Fibroblast of skin of right quadriceps (primary cell): ENCODE results near the gene HLCS.

Experiments used
- DNase-seq: peaks from one replicate; pipeline ENCODE4 v3.0.0-alpha.2; 2013

The HLCS gene

DNA sequence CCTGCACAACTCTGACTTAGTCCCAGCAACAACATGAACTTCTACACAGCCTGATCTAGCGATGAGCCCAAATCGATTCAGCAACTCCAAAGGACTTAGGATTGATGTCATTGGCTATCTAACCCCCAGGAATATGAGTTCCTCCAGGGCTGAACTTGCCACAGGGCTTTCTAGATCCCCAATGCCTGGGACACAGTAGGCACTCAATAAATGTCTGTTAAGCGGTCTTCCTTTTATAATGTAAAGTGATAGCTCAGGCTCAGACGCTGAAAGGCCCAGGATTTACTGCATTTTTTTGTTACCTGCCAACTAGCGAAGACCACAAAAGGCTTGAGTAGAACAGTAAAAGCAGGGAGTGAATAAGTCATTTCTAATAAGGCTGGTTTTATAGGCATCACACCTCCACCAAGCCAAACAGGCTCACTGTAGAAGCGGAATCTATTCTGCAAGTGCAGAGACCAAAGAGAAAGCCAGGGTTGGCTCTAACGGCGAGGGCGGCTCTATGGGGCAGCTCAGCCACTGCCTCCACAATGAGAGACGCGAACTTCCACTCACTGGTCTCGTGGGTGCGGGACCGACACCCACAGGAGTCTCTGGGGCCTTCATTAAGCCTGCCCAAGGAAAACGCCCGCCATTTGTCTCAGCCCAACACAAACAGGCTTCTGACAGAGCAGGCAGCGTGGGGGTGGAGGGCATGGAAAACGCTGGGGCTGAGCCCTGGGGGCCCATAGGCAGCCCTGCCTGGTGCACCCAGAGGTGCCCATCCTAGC, 52.0 kb downstream of the HLCS start:
- no peak for DNase-seq

DNA sequence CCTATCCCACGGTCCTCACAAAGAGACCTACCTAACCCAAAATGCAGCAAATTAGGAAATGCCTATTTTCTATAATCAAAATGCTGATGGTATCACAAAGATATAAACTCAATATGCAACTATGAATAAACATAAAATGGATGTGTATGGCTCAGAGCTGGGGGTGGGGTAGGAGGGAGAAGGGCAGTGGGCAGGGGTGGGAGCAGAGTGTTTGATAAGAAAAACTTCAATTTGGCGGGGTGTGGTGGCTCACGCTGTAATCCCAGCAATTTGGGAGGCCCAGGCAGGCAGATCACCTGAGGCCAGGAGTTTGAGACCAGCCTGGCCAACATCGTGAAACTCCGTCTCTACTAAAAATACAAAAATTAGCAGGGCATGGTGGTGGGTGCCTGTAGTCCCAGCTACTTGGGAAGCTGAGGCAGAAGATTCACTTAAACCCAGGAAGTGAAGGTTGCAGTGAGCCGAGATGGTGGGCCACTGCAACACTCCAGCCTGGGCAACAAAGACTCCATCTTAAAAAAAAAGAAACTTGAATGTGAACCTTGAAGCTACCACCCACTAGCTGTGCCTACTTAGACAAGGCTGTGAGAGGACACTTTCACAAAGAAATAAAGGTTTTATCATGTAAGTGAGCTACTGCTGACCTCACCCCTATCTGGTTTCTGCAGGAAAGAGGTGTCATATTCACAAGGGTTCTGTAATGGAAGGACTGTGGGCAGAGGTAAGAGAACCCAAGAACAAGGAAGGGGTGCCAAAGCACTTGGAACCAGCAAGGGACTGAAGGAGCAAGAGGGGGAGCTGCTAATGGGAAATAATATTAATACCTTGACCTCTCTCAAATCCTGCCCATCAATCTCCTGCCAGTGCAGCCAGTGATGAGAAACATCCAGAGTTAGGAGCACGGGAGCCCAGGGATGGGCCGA, 53.0 kb downstream of the HLCS start:
- DNase-seq, result no peak

DNA sequence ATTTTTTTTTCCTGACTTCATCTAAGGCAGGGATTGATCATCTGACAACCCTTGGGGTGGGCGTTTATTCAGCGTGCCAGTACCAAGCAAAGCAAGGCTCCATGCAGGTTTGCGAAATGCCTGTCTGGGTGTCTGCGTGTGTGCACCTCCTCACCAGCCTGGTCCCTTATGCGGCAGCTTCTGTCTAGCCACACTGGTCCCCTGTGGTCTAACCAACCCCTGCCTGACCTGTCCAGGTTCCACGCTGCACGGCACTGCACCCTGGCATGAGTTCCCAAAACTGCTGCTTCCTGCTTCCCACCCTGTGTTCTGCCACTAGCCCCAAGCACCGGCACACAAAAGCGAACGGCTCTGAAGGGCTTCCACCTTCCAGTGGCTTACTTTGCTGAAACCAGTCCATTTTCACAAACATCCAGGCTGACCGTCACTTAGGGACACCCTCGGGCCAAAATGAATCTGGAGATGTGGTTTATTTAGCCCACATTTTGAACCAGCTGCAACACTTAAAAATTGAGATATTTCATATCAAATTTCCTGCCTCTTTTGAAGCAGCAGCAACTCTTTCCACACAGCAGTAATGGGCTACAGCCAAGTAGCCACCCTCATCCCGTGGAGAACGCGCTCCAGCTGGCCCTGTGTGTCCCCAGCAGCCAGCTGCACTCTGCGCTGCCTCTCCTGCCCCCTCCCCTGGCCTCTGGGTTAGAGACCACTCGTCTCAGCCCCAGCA, 55.7 kb downstream of the HLCS start:
- DNase-seq, result peak; percentile 36

DNA sequence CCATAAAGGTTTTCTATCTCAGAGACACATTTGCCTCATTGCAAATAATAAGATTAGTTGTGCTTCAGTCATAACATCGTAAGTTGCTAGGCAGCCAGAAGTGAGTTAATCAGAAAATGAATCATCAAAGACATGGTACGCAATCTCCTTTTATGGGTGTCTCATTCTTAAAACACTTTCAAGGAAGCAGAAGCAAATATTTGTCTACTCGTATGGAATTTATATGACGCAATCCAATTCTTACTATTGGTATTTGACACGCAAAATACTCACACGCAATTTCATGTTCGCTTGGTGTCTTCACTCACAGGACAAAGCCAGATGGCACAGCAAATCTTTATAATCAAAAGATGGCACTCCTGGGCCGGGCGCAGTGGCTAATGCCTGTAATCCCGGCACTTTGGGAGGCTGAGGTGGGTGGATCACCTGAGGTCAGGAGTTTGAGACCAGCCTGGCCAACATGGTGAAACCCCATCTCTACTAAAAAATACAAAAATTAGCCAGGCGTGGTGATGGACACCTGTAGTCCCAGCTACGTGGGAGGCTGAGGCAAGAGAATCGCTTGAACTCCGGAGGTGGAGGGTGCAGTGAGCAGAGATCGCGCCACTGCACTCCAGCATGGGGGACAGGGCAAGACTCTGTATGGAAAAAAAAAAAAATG, 56.4 kb downstream of the HLCS start:
- DNase-seq, result peak; percentile 99

DNA sequence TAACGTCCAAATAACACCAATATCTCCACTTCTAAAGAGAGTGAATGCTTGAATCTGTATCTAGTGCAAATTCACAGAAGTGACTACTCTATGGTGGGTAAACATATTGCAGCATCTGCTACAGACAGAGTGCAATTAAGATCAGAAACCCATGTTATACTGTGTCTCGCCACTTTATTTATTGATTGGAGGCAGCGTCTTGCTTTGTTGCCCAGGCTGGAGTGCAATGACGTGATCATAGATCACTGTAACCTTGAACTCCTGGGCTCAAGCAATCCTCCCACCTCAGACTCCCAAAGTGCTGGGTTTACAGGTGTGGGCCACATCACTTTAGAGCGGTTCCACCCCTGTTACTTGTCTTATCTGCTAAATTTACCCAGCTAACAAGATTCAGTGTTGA, 57.0 kb downstream of the HLCS start:
- peak; percentile 12 for DNase-seq

DNA sequence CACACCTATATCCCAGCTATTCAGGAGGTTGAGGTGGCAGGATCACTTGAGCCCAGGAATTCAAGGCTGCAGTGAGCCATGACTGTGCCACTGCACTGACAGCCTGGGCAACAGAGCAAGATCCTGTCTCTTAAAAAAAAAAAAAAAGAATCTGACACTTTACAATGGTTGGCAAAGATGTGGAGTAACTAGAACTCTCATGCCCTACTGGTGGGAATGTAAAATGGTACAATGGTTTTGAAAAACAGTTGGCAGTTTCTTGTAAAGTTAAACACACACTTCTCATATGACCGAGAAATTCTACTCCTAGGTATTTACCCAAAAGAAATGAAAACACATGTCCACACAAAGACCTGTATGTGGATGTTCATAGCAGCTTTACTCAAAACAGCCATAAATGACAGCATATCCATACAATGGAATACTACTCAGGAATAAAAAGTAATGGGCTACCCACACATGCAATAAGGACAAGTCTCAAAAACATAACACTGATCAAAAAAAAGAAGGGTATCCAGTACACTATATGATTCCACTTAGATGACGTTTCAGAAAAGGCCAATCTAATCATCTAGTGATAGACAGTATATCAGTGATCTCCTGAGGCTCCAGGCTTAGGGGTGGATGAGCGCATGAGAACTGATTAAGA, 58.1 kb downstream of the HLCS start:
- peak; percentile 42 for DNase-seq

DNA sequence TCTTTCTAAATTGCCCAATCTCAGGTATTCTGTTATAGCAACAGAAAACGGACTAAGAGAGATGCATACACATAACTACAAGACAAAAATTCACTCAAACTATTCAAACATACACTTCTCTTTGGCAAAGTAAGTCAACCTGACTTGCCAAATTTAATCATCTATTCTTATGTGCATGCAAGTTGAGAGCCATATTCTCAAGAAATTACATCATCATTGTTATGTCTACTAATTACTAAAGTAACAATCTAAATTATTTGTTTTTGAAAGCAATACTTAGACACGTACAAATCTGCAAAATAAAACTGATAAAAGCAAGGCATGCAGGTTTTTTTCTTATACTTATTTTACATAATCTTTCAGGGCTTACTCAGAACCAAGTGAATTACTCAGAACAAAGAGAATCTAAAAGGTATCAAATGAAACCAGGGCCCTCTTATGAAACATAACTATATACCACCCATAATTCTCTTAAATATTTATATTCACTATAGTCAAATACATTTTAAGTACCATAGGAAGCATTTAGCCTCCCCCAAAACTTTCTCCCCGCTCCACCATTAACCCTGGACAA, 62.3 kb downstream of the HLCS start:
- DNase-seq, result no peak

DNA sequence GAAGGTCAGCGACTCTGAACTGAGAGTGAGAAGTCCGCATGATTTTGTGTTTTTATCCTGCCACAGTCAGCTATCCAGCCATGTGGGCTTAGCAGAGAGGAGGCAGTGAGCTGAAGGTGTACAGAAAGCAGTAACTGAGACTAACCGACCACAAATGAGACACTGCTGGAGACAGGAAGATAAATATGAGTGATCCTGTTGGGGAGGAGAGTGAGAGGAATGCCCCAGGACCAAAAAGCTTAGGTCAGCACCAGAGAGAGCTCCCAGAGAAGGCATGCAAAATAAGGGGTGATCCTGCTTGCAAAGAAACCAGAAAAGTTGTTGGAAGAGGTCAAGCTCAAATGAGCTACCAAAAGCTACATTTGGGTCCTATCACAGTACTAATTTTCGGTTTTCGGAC, 63.7 kb downstream of the HLCS start:
- peak; percentile 52 for DNase-seq

DNA sequence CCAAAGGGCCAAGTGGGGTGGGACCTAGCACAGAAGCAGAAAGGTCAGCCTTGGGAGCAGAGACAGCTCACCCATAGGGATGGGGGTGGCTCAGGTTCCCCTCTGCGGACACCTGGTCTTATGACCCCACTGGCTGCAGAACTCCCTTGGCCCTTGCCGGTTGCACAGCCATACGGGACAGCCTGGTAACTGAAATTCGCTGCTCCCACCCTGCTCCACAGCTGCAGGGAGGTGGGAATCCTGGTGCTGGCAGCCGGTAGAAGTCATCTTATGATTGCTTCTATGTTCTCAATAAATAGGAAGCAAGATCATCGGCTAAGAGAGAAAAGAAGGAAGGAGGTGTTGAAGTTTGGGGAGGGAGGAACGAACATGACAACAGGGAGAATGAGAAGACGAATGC, 64.1 kb downstream of the HLCS start:
- no peak for DNase-seq

DNA sequence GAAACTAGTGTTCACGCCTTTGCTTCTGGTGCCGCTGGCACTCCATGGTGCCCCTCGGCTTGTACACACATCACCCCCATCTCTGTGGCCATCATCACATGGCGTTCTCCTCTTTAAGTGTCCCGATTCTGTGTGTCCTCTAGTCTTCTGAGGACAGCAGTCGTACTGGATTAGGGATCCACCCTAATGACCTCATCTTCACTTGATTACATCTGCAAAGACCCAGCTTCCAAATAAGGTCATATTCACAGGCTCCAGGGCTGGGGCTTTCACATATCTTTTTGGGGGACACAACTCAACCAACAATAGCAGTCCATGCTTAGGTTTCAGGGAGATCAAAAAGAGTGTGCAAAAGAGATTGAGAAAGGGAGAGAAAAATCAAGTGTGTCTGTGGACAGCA, 64.9 kb downstream of the HLCS start:
- no peak for DNase-seq

DNA sequence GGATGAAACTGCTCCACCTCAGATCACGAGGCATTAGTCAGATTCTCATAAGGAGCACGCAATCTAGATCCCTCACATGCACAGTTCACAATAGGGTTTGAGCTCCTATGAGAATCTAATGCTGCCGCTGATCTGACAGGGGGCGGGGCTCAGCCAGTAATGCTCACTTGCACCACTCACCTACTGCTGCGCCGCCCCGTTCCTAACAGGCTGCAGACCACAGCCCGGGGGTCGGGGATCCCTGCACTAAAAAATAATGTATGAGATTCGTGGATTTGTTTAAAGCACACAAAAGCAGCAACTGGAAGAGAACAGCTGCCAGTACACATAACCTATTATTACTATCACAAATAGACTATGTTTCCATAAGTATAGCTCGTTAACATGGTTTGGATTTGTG, 72.9 kb downstream of the HLCS start:
- no peak for DNase-seq

DNA sequence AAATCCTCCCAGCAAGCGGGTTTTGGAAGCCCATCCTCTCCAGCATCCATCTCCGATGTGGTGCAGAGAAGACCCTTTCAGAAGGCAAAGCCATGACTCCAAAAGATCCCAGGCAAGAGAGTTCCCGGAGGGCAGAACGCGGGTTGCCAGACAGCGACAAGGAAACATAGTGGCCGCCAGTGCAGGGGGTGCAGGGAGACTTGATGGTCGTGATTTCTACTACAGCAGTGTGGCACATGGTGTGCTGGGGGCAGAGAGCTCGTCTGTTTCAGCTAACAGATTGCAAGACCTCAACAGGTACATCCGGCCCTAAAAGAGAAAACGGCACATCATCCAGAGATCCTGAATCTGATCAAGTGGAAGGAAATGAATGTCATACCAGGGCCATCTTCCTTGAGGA, 74.3 kb downstream of the HLCS start:
- no peak for DNase-seq

DNA sequence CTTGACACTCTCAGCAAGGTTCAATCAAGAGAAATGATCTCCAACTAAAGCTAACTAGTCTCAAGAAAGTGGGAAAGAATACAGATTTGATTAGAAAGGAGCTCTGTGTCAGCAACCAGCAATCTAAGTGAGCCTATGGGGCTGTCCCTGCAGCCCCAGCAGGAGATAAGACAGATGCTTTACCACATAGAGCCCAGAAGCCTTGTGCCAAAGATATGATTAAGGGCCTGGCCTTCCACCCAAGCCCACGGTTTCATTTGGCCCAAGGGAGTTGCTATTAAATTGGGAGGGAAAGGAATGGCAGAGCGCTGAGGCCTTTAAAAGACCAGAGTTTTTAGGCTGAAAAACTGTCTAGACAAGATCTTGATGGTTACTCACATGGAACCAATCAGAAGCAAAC, 74.8 kb downstream of the HLCS start:
- peak; percentile 22 for DNase-seq

DNA sequence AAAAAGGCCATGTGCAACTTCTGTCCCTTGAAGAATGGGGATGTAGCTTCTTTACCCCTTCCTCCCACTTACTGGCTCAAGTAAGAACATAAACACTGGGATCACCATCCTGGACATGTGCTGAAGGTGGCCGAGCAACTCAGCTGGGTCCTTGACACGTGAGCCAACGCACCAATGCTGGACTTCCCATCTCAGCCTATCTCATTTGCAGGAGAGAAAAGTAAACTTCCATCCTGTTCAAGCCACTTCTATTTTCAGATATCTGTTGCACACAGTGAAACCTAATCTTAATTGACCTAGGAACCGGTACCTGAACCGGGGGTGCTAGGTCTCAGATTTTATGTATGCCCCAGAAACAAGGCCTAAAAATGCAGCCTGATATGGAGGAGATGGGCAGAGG, 75.3 kb downstream of the HLCS start:
- DNase-seq, result no peak

DNA sequence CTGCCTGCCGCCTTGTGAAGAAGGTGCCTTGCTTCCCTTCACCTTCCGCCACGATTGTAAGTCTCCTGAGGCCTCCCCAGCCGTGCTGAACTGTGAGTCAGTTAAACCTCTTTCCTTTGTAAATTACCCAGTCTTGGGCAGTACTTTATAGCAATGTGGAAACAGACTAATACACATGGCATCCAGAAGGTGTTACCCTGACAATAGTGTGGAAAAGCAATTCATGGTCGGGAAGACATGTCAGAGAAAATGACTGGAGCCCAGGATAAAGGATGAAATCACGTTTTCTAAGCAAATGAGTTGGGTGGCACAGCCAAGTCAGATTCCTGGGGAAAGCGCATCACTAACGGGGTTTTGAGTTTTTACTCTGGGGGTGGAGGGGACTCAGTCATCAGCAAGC, 76.4 kb downstream of the HLCS start:
- peak; percentile 39 for DNase-seq

DNA sequence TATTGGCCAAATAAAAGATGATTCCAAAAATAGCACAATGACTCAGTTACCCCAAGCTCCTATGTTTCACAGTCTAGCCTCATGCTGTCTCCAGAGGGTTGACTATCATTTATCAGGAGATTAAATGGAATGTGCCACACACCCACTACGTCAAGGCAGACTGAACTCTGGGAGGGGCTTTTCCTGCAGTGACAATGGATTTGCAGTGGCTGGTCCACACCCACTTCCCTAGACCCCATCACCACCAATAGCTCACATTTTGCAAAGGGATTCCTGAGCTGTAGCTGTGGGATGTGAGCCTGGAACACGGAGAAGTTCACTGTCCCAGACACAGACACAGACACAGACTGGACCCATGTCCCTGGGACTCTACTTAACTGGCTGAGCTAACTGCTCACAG, 77.1 kb downstream of the HLCS start:
- DNase-seq, result peak; percentile 66

DNA sequence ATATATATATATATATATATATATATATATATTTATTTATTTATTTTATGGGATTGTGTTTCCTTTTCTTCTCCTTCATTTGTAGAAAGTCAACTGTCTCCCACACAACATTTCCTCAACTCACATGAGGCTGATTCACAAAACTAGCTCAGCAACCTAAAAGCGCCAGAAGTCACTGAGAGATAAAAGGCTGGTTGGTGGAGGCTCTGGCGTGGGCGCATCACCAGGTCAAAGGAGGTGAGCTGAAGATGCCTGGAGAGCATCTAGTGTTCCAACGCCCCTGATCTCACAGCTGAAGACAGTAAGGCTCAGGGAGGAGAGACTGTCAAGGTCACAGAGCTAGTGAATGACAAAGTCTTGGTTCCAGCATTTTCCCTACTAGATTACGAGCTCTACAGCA, 78.0 kb downstream of the HLCS start:
- DNase-seq, result no peak

DNA sequence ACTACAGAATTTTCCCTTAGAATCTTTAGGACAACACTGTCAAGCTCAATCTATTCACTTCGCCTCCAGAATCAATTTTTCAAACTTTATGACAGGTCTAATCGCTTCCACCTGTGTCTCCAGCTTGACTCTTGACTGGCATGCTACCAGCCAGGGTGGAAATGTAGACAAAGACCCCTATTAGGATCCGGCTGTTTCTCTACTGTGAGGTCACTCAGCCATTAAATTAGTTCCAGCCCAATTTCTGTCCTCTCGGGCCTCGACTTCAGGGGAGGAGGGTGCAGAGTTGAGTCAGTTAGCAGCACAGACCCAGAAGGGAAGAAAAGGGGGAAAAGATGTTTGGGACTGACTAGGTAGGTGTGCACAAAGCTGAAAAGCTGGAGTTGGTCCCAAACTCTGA, 78.5 kb downstream of the HLCS start:
- peak; percentile 29 for DNase-seq

DNA sequence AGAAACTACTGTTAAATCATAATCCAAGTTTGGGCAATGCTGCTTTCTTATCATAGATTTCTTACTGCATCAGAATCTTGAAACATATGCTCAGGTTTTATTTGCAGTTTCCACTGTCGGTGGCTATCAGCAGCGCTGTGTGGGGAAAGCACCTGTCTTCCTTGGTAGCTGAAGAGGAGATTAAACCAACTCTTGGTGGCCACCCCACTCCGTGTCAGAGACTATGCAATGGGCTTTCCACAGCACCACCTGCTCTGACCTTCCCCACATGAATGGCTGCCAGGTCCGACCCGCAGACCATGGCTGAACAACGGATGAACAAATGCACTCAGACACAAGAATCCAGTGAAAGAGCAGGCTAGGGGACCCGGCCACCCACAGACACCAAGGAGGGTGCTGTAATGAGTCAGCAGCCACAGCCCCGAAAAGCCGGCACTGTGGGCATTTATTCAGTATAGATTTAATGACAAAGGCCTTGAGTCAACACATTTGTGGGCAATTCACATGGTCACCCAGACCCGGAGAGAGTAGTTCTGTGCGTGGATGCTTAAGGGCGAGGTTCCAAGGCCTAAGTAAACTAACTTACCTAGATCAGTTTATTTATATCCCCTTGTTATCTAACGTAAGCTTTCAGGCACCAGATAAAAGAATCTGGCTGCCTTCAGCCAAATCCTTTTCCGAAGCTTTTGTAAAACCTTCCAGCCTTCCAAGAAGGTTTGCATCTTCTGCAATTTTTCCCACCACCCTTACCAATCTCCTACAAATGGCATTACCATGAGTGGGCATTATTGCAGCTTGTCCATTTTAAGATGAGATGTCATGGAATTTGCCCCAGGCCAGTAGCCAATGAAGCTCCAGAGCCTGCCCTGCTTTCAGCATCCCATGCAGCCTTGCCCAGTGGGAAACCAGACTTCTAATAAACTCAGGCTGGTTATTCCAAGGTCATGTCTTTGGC, 82.7 kb downstream of the HLCS start:
- DNase-seq, result no peak

DNA sequence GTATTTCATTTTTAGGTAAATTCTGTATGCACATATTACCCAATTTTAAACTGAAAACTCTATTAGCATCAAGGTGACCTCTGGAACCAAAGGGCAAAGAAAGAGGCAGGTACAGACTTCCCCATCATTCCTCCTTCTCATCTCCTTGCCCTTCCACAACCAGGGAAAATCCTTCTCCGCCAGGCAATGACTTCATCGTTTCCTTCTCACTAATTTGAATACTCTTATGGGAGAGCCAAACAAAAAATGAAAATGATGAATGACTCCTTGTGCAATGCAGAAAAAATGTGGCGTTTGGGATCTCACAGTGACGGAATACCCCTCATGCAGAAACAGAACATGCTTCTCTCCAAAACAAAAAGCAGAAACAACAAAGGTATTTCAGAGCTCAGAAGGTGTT, 83.7 kb downstream of the HLCS start:
- DNase-seq, result peak; percentile 47

DNA sequence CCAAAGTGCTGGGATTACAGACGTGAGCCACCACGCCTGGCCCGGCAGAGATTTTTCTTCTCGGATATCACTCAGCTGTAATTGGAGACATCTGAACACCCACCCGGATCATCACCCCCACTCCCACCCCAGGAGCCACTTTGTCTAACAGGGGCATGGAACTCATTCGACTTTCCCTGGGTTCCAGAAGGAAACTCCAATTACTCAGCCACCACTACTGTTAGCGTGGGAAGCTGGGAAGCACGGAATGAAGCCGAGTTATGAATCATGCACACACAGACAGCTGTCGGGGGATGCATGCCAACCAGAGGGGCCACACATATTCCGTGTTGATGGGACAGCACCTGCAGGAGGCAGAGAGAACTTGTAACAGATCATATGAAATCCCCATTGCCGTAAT, 85.2 kb downstream of the HLCS start:
- peak; percentile 82 for DNase-seq
